ENCODE measurements around the gene SPINDOC.
"Not testable (repeated sequence)": the region's sequence is repeated elsewhere in the genome, so short reads cannot be mapped to it uniquely, and the experiment has no call there.

SPINDOC gene

GRCh38 chr11:63769042-63769713, 44.1 kb upstream of the SPINDOC start:
- H3K4me3 ChIP-seq (ENCODE audit: low read depth in 1 of 2, low read length in 2 of 2) = peak overlapping the region in 1 of 2 donors; percentile 70
- H3K27me3 ChIP-seq (ENCODE audit: low read depth, low read length) = no peaks in the 10 kb centered on the region
- no peak overlapping the region for H3K27ac ChIP-seq (ENCODE audit: low read length)
- H3K4me1 ChIP-seq (ENCODE audit: control insufficient read depth in 1 of 2, insufficient read depth in 2 of 2, low read length in 2 of 2) = peaks cover 6 to 43% of the 10 kb centered on the region in 2 donors
- no peaks in the 10 kb centered on the region for H3K9me3 ChIP-seq (ENCODE audit: control insufficient read depth in 1 of 2, low read length in 2 of 2)
- no peaks in the 10 kb centered on the region for H3K36me3 ChIP-seq (ENCODE audit: control insufficient read depth in 1 of 2, insufficient read depth in 2 of 2, low read length in 2 of 2)

- Histone ChIP-seq H3K27ac (ENCODE audit: low read length) (no peak overlapping the region), H3K9me3 (ENCODE audit: control insufficient read depth in 1 of 2, low read length in 2 of 2) (no peaks in the 10 kb centered on the region), H3K4me3 (ENCODE audit: low read depth in 1 of 2, low read length in 2 of 2) (peak overlapping the region; percentile 4 to 70), H3K36me3 (ENCODE audit: control insufficient read depth in 1 of 2, insufficient read depth in 2 of 2, low read length in 2 of 2) (no peaks in the 10 kb centered on the region), H3K27me3 (ENCODE audit: low read depth, low read length) (no peaks in the 10 kb centered on the region), H3K4me1 (ENCODE audit: control insufficient read depth in 1 of 2, insufficient read depth in 2 of 2, low read length in 2 of 2) (peaks cover 6 to 36% of the 10 kb centered on the region in 2 donors)
These were observed 43.4 kb upstream of the SPINDOC start for GRCh38 chr11:63769714-63770455.

- no peak overlapping the region for H3K4me3 ChIP-seq (ENCODE audit: low read depth in 1 of 2, low read length in 2 of 2)
- no peaks in the 10 kb centered on the region for H3K27me3 ChIP-seq (ENCODE audit: low read depth, low read length)
- peaks cover 6 to 28% of the 10 kb centered on the region in 2 donors for H3K4me1 ChIP-seq (ENCODE audit: control insufficient read depth in 1 of 2, insufficient read depth in 2 of 2, low read length in 2 of 2)
- no peak overlapping the region for H3K27ac ChIP-seq (ENCODE audit: low read length)
- H3K9me3 ChIP-seq (ENCODE audit: control insufficient read depth in 1 of 2, low read length in 2 of 2) = no peaks in the 10 kb centered on the region
- H3K36me3 ChIP-seq (ENCODE audit: control insufficient read depth in 1 of 2, insufficient read depth in 2 of 2, low read length in 2 of 2) = no peaks in the 10 kb centered on the region
These were observed 42.5 kb upstream of the SPINDOC start for GRCh38 chr11:63770763-63771162.

- not testable (repeated sequence) for H3K4me3 ChIP-seq (ENCODE audit: low read depth in 1 of 2, low read length in 2 of 2); H3K36me3 ChIP-seq (ENCODE audit: control insufficient read depth in 1 of 2, insufficient read depth in 2 of 2, low read length in 2 of 2); H3K27me3 ChIP-seq (ENCODE audit: low read depth, low read length); H3K27ac ChIP-seq (ENCODE audit: low read length); H3K9me3 ChIP-seq (ENCODE audit: control insufficient read depth in 1 of 2, low read length in 2 of 2)
- peaks cover 5 to 18% of the 10 kb centered on the region in 2 donors for H3K4me1 ChIP-seq (ENCODE audit: control insufficient read depth in 1 of 2, insufficient read depth in 2 of 2, low read length in 2 of 2)
These were observed 41.4 kb upstream of the SPINDOC start for GRCh38 chr11:63771741-63772318.

DNA sequence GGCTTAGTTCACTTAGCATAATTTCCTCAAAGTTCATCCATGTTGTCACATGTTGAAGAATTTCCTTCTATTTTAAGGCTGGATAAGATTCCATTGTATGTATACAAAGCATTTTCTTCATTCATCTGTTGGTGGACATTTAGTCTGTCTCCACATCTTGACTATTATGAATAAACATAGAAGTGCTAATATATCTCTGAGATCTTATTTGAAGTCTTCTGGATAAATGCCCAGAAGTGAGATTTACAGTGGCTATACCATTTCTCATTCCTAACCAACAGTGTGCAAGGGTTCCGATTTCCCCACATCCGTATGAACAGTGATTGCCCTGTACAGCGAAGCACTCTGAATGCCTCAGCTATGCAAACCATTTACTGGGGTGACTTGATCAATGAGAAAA, 38.1 kb upstream of the SPINDOC start:
- H3K9me3 ChIP-seq (ENCODE audit: control insufficient read depth in 1 of 2, low read length in 2 of 2) = no peaks in the 10 kb centered on the region
- H3K27ac ChIP-seq (ENCODE audit: low read length) = no peak overlapping the region
- H3K27me3 ChIP-seq (ENCODE audit: low read depth, low read length) = no peaks in the 10 kb centered on the region
- no peak overlapping the region for H3K4me3 ChIP-seq (ENCODE audit: low read depth in 1 of 2, low read length in 2 of 2)
- no peaks in the 10 kb centered on the region for H3K36me3 ChIP-seq (ENCODE audit: control insufficient read depth in 1 of 2, insufficient read depth in 2 of 2, low read length in 2 of 2)
- H3K4me1 ChIP-seq (ENCODE audit: control insufficient read depth in 1 of 2, insufficient read depth in 2 of 2, low read length in 2 of 2) = peaks cover 0 to 2% of the 10 kb centered on the region in 2 donors

- Histone ChIP-seq H3K27ac (ENCODE audit: low read length) (no peak overlapping the region), H3K36me3 (ENCODE audit: control insufficient read depth in 1 of 2, insufficient read depth in 2 of 2, low read length in 2 of 2) (no peaks in the 10 kb centered on the region), H3K27me3 (ENCODE audit: low read depth, low read length) (no peaks in the 10 kb centered on the region), H3K4me3 (ENCODE audit: low read depth in 1 of 2, low read length in 2 of 2) (no peak overlapping the region), H3K9me3 (ENCODE audit: control insufficient read depth in 1 of 2, low read length in 2 of 2) (no peaks in the 10 kb centered on the region), H3K4me1 (ENCODE audit: control insufficient read depth in 1 of 2, insufficient read depth in 2 of 2, low read length in 2 of 2) (no peaks in the 10 kb centered on the region)
These were observed 34.2 kb upstream of the SPINDOC start for GRCh38 chr11:63779039-63779438.

DNA sequence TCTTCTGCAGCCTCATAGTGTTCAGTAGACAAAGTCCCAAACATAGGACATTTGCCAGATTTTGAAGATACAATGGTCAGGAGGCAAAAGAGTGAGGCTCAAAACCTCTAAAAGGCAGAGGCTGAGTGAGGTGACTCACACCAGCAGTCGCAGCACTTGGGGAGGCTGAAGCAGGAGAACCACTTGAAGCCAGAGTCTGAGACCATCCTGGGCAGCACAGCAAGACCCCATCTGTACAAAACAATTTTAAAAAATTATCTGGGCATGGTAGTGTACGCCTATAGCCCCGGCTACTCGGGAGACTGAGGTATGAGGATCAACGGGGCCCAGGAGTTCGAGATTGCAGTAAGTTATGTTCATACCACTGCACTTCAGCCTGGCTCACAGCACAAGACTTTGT, 30.5 kb upstream of the SPINDOC start:
- no peaks in the 10 kb centered on the region for H3K36me3 ChIP-seq (ENCODE audit: control insufficient read depth in 1 of 2, insufficient read depth in 2 of 2, low read length in 2 of 2)
- H3K4me3 ChIP-seq (ENCODE audit: low read depth in 1 of 2, low read length in 2 of 2) = no peak overlapping the region
- H3K4me1 ChIP-seq (ENCODE audit: control insufficient read depth in 1 of 2, insufficient read depth in 2 of 2, low read length in 2 of 2) = no peaks in the 10 kb centered on the region
- no peaks in the 10 kb centered on the region for H3K27me3 ChIP-seq (ENCODE audit: low read depth, low read length)
- H3K9me3 ChIP-seq (ENCODE audit: control insufficient read depth in 1 of 2, low read length in 2 of 2) = no peaks in the 10 kb centered on the region
- H3K27ac ChIP-seq (ENCODE audit: low read length) = no peak overlapping the region

GRCh38 chr11:63783925-63784592, 29.2 kb upstream of the SPINDOC start:
- no peak overlapping the region for H3K4me3 ChIP-seq (ENCODE audit: low read depth in 1 of 2, low read length in 2 of 2)
- H3K9me3 ChIP-seq (ENCODE audit: control insufficient read depth in 1 of 2, low read length in 2 of 2) = no peaks in the 10 kb centered on the region
- H3K4me1 ChIP-seq (ENCODE audit: control insufficient read depth in 1 of 2, insufficient read depth in 2 of 2, low read length in 2 of 2) = no peaks in the 10 kb centered on the region
- H3K36me3 ChIP-seq (ENCODE audit: control insufficient read depth in 1 of 2, insufficient read depth in 2 of 2, low read length in 2 of 2) = no peaks in the 10 kb centered on the region
- no peak overlapping the region for H3K27ac ChIP-seq (ENCODE audit: low read length)
- no peaks in the 10 kb centered on the region for H3K27me3 ChIP-seq (ENCODE audit: low read depth, low read length)

- peaks cover 0 to 3% of the 10 kb centered on the region in 2 donors for H3K9me3 ChIP-seq (ENCODE audit: control insufficient read depth in 1 of 2, low read length in 2 of 2)
- no peaks in the 10 kb centered on the region for H3K36me3 ChIP-seq (ENCODE audit: control insufficient read depth in 1 of 2, insufficient read depth in 2 of 2, low read length in 2 of 2)
- no peak overlapping the region for H3K4me3 ChIP-seq (ENCODE audit: low read depth in 1 of 2, low read length in 2 of 2)
- H3K4me1 ChIP-seq (ENCODE audit: control insufficient read depth in 1 of 2, insufficient read depth in 2 of 2, low read length in 2 of 2) = no peaks in the 10 kb centered on the region
- no peaks in the 10 kb centered on the region for H3K27me3 ChIP-seq (ENCODE audit: low read depth, low read length)
- H3K27ac ChIP-seq (ENCODE audit: low read length) = no peak overlapping the region
These were observed 27.4 kb upstream of the SPINDOC start for GRCh38 chr11:63785823-63786222.

DNA sequence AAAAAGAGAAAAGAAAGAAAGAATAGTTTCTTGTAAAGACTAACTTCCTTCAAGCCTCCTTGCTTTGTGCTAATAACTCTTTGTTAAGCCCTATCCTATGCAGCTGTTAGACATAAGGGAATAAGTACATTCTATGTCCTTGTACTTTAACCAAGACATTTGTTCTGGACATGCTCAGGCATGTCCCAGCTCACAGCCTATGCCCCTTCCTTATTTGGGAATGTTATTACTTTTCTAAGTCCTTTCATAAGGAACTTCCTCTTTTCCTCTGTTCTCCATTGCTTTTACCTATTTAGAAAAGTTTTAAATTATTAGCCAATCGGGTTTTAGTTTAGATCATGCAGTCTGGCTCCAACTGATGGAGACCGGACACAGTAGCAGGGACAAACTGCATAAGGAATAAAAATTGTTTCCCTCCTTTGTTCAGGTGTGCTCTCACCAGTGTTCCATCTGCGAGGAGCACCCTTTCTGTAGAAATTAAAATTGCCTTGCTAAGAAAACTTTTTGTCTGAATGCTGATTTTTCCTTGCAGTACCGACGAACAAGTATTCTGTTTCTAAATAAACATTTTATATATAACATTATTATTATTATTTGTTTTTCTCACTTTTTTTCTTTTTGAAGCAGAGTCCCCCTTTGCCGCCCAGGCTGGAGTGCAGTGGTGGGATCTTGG, 21.6 kb upstream of the SPINDOC start:
- Histone ChIP-seq H3K9me3 (ENCODE audit: control insufficient read depth in 1 of 2, low read length in 2 of 2) (peaks cover 0 to 16% of the 10 kb centered on the region in 2 donors), H3K27ac (ENCODE audit: low read length) (no peak overlapping the region), H3K4me1 (ENCODE audit: control insufficient read depth in 1 of 2, insufficient read depth in 2 of 2, low read length in 2 of 2) (no peaks in the 10 kb centered on the region), H3K27me3 (ENCODE audit: low read depth, low read length) (no peaks in the 10 kb centered on the region), H3K4me3 (ENCODE audit: low read depth in 1 of 2, low read length in 2 of 2) (no peak overlapping the region), H3K36me3 (ENCODE audit: control insufficient read depth in 1 of 2, insufficient read depth in 2 of 2, low read length in 2 of 2) (no peaks in the 10 kb centered on the region)

DNA sequence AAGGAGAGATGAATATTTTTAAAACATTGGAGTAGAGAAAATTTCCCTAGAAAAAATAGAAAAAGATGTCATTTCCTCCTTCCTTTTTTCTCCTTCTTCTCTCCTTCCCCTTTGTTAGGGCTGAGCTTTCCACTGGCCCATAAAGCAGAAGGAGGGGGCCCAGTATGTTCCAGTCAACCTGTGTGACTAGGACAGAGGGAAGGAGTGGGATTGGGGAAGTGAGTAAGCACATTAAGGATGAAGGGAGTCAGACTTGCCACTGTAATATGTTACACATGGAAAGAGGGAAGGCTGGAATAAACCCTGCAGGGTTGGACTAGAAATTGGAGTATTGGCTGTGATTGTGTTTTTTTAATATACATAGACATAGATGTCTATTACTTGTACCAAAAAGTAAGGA, 20.1 kb upstream of the SPINDOC start:
- H3K9me3 ChIP-seq (ENCODE audit: control insufficient read depth in 1 of 2, low read length in 2 of 2) = peaks cover 0 to 16% of the 10 kb centered on the region in 2 donors
- H3K27me3 ChIP-seq (ENCODE audit: low read depth, low read length) = no peaks in the 10 kb centered on the region
- H3K4me1 ChIP-seq (ENCODE audit: control insufficient read depth in 1 of 2, insufficient read depth in 2 of 2, low read length in 2 of 2) = no peaks in the 10 kb centered on the region
- H3K36me3 ChIP-seq (ENCODE audit: control insufficient read depth in 1 of 2, insufficient read depth in 2 of 2, low read length in 2 of 2) = no peaks in the 10 kb centered on the region
- no peak overlapping the region for H3K4me3 ChIP-seq (ENCODE audit: low read depth in 1 of 2, low read length in 2 of 2)
- H3K27ac ChIP-seq (ENCODE audit: low read length) = no peak overlapping the region
